GM18907 (cell line): ENCODE measurements around the gene COL8A2.

Source experiments
- ATAC-seq: cut with Tn5 transposase; IDR thresholded peaks from one replicate; pipeline ENCODE4 v1.9.1; 2021; ENCODE audit warnings: mild to moderate bottlenecking, moderate library complexity; ENCODE audit not compliant: unreplicated experiment

COL8A2 gene

GRCh38 chr1:36076979-36077573 is 47.9 kb downstream of the COL8A2 start:
- no peak for ATAC-seq

GRCh38 chr1:36070349-36070748 is 54.7 kb downstream of the COL8A2 start:
- ATAC-seq = no peak

GRCh38 chr1:36068866-36069265 is 56.2 kb downstream of the COL8A2 start:
- no peak for ATAC-seq

GRCh38 chr1:36067871-36068270 is 57.2 kb downstream of the COL8A2 start:
- no peak for ATAC-seq

- ATAC-seq = no peak
Measured at GRCh38 chr1:36062315-36062714, 62.7 kb downstream of the COL8A2 start.

- ATAC-seq = no peak
Measured at GRCh38 chr1:36055706-36056105, 69.3 kb downstream of the COL8A2 start.

GRCh38 chr1:36053978-36054377 is 71.0 kb downstream of the COL8A2 start:
- ATAC-seq = no peak

- ATAC-seq = no peak
Measured at GRCh38 chr1:36051821-36052220, 73.2 kb downstream of the COL8A2 start.
